ENCODE data around the gene ZFP82.

Gene ZFP82

GRCh38 chr19:36418287-36419001 is at the start of gene ZFP82:
ZFP82 (minus strand) TSS chr19:36418644; CDS start chr19:36409789, 8,855 bp downstream.
- peak; percentile 97 for TF ChIP-seq ZFX (IDR thresholded peaks at IDR 0.05)
- TF ChIP-seq CTCF (conservative IDR thresholded peaks at IDR 0.05): no peak

GRCh38 chr19:36460046-36460445 is 41.6 kb upstream of the ZFP82 start:
- H3K27ac ChIP-seq: no peak overlapping the region
- TF ChIP-seq CTCF (conservative IDR thresholded peaks at IDR 0.05) (no peak), ZFX (IDR thresholded peaks at IDR 0.05) (no peak)

More at GRCh38 chr19:36418287-36419001, at the start of gene ZFP82:
- peak within 1 kb of the TSS; percentile 77 for H3K27ac ChIP-seq

- TF ChIP-seq CTCF (conservative IDR thresholded peaks at IDR 0.05) (no peak), ZFX (IDR thresholded peaks at IDR 0.05) (no peak)
- H3K27ac ChIP-seq: no peak overlapping the region
Measured at GRCh38 chr19:36456831-36457230, 38.4 kb upstream of the ZFP82 start.

- TF ChIP-seq CTCF (conservative IDR thresholded peaks at IDR 0.05) (no peak), ZFX (IDR thresholded peaks at IDR 0.05) (no peak)
- no peak overlapping the region for H3K27ac ChIP-seq
Measured at GRCh38 chr19:36449059-36449670, 30.7 kb upstream of the ZFP82 start.

GRCh38 chr19:36441339-36441738 is 22.9 kb upstream of the ZFP82 start:
- TF ChIP-seq CTCF (conservative IDR thresholded peaks at IDR 0.05) (no peak), ZFX (IDR thresholded peaks at IDR 0.05) (no peak)
- H3K27ac ChIP-seq: no peak overlapping the region

GRCh38 chr19:36436531-36436930 is 18.1 kb upstream of the ZFP82 start:
- H3K27ac ChIP-seq: no peak overlapping the region
- TF ChIP-seq CTCF (conservative IDR thresholded peaks at IDR 0.05): no peak
- TF ChIP-seq ZFX (IDR thresholded peaks at IDR 0.05): no peak

GRCh38 chr19:36423925-36424324 is 5.5 kb upstream of the ZFP82 start:
- no peak overlapping the region for H3K27ac ChIP-seq
- TF ChIP-seq CTCF (conservative IDR thresholded peaks at IDR 0.05) (no peak), ZFX (IDR thresholded peaks at IDR 0.05) (no peak)
